ENCODE measurements around the gene GRID2. TPM values are rescaled to one million over a fixed set of nuclear protein-coding genes. Genes with fewer than 3 reads are reported as not detected.
"Not testable (repeated sequence)": the region's sequence is repeated elsewhere in the genome, so short reads cannot be mapped to it uniquely, and the experiment has no call there.

GRID2 gene
- total RNA-seq, 1 donor from 2014 or later = not detected

GRCh38 chr4:93649828-93650227 is 1346.1 kb downstream of the GRID2 start:
- intact Hi-C loops (cut with micrococcal nuclease) = no loop called here

- intact Hi-C loops (cut with micrococcal nuclease) = no loop called here
These were observed 1350.4 kb downstream of the GRID2 start for GRCh38 chr4:93654211-93654610.

GRCh38 chr4:93657527-93657926 is 1353.8 kb downstream of the GRID2 start:
- intact Hi-C loops (cut with micrococcal nuclease) = no loop called here

GRCh38 chr4:93658443-93658842 is 1354.7 kb downstream of the GRID2 start:
- intact Hi-C loops (cut with micrococcal nuclease) = no loop called here

GRCh38 chr4:93659629-93660028 is 1355.9 kb downstream of the GRID2 start:
- intact Hi-C loops (cut with micrococcal nuclease) = no loop called here

GRCh38 chr4:93660036-93660435 is 1356.3 kb downstream of the GRID2 start:
- intact Hi-C loops (cut with micrococcal nuclease) = no loop called here

- intact Hi-C loops (cut with micrococcal nuclease) = no loop called here
These were observed 1366.7 kb downstream of the GRID2 start for GRCh38 chr4:93670434-93670833.

- intact Hi-C loops (cut with micrococcal nuclease) = no loop called here
These were observed 1367.3 kb downstream of the GRID2 start for GRCh38 chr4:93671093-93671492.

GRCh38 chr4:93676937-93677336 is 1373.2 kb downstream of the GRID2 start:
- intact Hi-C loops (cut with micrococcal nuclease) = not testable (repeated sequence)

GRCh38 chr4:93684571-93684970 is 1380.8 kb downstream of the GRID2 start:
- intact Hi-C loops (cut with micrococcal nuclease) = no loop called here

- intact Hi-C loops (cut with micrococcal nuclease) = no loop called here
These were observed 1383.5 kb downstream of the GRID2 start for GRCh38 chr4:93687304-93687703.

- intact Hi-C loops (cut with micrococcal nuclease) = no loop called here
These were observed 1385.2 kb downstream of the GRID2 start for GRCh38 chr4:93688978-93689377.

- intact Hi-C loops (cut with micrococcal nuclease) = no loop called here
These were observed 1389.4 kb downstream of the GRID2 start for GRCh38 chr4:93693141-93693540.

GRCh38 chr4:93698686-93699085 is 1394.9 kb downstream of the GRID2 start:
- intact Hi-C loops (cut with micrococcal nuclease) = no loop called here

GRCh38 chr4:93700571-93700970 is 1396.8 kb downstream of the GRID2 start:
- intact Hi-C loops (cut with micrococcal nuclease) = no loop called here

- intact Hi-C loops (cut with micrococcal nuclease) = no loop called here
These were observed 1406.5 kb downstream of the GRID2 start for GRCh38 chr4:93710101-93710846.

GRCh38 chr4:93710847-93711430 is 1407.2 kb downstream of the GRID2 start:
- intact Hi-C loops (cut with micrococcal nuclease) = no loop called here

GRCh38 chr4:93718233-93718632 is 1414.5 kb downstream of the GRID2 start:
- intact Hi-C loops (cut with micrococcal nuclease) = no loop called here

GRCh38 chr4:93719552-93719951 is 1415.8 kb downstream of the GRID2 start:
- intact Hi-C loops (cut with micrococcal nuclease) = no loop called here

- intact Hi-C loops (cut with micrococcal nuclease) = no loop called here
These were observed 1418.7 kb downstream of the GRID2 start for GRCh38 chr4:93722446-93722845.

- intact Hi-C loops (cut with micrococcal nuclease) = no loop called here
These were observed 1426.5 kb downstream of the GRID2 start for GRCh38 chr4:93730251-93730650.

GRCh38 chr4:93730760-93731159 is 1427.0 kb downstream of the GRID2 start:
- intact Hi-C loops (cut with micrococcal nuclease) = no loop called here

- intact Hi-C loops (cut with micrococcal nuclease) = no loop called here
These were observed 1427.7 kb downstream of the GRID2 start for GRCh38 chr4:93731456-93731855.
